ENCODE measurements around the gene GLA. TPM values are rescaled to one million over a fixed set of nuclear protein-coding genes. Genes with fewer than 3 reads are reported as not detected.

The GLA gene
- 38.7 and 55.1 TPM in 2 replicates for total RNA-seq

GRCh38 chrX:101407748-101408531 is at the start of gene GLA, which contains the start of gene HNRNPH2:
TSS of gene GLA (minus strand) at chrX:101407925. CDS start at chrX:101407903, 22 bp downstream.
TSS of gene HNRNPH2 (plus strand) at chrX:101408222. CDS start at chrX:101411989, 3,767 bp downstream.

DNA sequence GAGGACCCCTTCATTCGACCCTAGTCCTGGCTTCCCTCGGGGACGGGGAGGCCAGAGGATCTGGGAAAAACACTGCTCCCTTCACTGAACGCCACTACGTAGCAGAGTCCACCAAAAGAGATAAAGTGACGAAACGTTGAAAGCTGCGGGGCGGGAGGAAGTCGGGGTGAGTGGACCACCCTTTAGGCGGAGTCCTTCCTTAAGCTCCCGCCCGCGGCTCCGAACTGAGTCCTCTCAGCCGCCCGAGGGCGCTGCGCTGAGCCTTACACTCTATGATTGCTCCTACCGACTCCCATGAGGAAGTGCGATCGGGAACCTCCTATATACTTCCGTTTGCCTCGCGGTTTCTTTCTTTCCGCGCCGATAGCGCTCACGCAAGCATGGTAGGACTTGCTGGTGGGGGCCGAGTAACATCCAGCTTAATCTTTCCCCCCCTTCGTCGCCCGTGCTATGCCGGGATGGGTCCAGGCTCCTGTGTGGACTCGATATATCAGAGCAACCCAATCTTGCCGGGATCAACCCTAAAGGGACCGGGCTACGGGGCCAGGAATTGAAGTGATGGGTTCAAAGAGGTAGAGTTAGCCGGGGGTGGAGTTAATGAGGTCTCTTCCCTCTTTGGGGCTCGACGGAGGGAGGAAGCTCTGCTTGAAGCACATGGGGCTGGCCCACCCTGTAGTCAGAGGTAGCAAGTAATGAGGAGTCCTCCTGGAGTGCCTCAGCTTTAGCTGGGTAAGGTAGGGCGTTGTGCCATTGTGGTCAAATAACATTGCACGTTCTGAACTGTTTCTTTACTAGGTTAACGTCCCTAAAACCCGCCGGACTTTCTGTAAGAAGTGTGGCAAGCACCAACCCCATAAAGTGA is 16.8 kb downstream of the GLA start, which contains the start of gene RPL36A:
TSS of gene RPL36A (plus strand) at position 348 of the 862 bp plus-strand sequence. CDS start at position 381, 33 bp downstream.

GRCh38 chrX:101385795-101386541 is 21.8 kb downstream of the GLA start, which contains the start of gene BTK:
TSS of gene BTK (minus strand) at chrX:101386191. CDS start at chrX:101375284, 10,907 bp downstream.

GRCh38 chrX:101348452-101349192 is 59.1 kb downstream of the GLA start, which contains the start of gene TIMM8A:
TSS of gene TIMM8A (minus strand) at chrX:101348742. CDS start at chrX:101348664, 78 bp downstream.

Other genes starting within 250 kb of the GLA start
- 0.22 and 4.0 TPM in 2 replicates for gene DRP2, start 188.1 kb downstream of the GLA start, total RNA-seq
- gene TAF7L, start 116.6 kb downstream of the GLA start, total RNA-seq = 0.22 and 1.1 TPM in 2 replicates
- gene TIMM8A, start 59.2 kb downstream of the GLA start, total RNA-seq = 2.8 and 6.3 TPM in 2 replicates
- gene BTK, start 21.7 kb downstream of the GLA start, total RNA-seq = not detected in 2 replicates
- 295 and 656 TPM in 2 replicates for gene RPL36A, start 16.9 kb downstream of the GLA start, total RNA-seq
- 50.5 and 58.6 TPM in 2 replicates for gene HNRNPH2, start 297 bp upstream of the GLA start, total RNA-seq
- gene ARMCX4, start 77.5 kb upstream of the GLA start, total RNA-seq = 2.2 and 3.3 TPM in 2 replicates
- gene ARMCX1, start 142.6 kb upstream of the GLA start, total RNA-seq = 27.6 and 36.3 TPM in 2 replicates
- gene ARMCX6, start 210.1 kb upstream of the GLA start, total RNA-seq = 24.9 and 31.8 TPM in 2 replicates
- 36.9 and 85.8 TPM in 2 replicates for gene ARMCX3, start 215.2 kb upstream of the GLA start, total RNA-seq